Testis (tissue), 3 donors: ENCODE measurements around the gene ACSF2. TPM values are rescaled to one million over a fixed set of nuclear protein-coding genes. Genes with fewer than 3 reads are reported as not detected.

Source experiments
- DNase-seq: peaks from one replicate; pipeline ENCODE4 v3.0.0-alpha.2; 2019
- H3K27ac ChIP-seq, 2 donors: fragments of 200-600 bp; sonication (generic); one replicate each; pipeline ENCODE4 v1.5.1; 2019
- H3K27me3 ChIP-seq: fragments of 200-600 bp; sonication (generic); one replicate; pipeline ENCODE4 v1.5.1; 2019
- H3K36me3 ChIP-seq: fragments of 200-600 bp; sonication (generic); one replicate; pipeline ENCODE4 v1.5.1; 2017; ENCODE audit warnings: low read depth; ENCODE audit errors: missing control alignments
- H3K4me1 ChIP-seq: fragments of 200-600 bp; sonication (generic); one replicate; pipeline ENCODE4 v1.5.1; 2019
- H3K4me3 ChIP-seq, 2 donors: fragments of 200-600 bp; sonication (generic); one replicate each; pipeline ENCODE4 v1.5.1; 2017 to 2019
- H3K9me3 ChIP-seq: fragments of 200-600 bp; sonication (generic); one replicate; pipeline ENCODE4 v1.5.1; 2017
- CTCF ChIP-seq, 3 experiments: fragments of 450-650 bp in 2 of 3; fragments of 200-600 bp in 1 of 3; sonication (generic) in 1 of 3; IDR thresholded peaks; one replicate each; pipeline ENCODE4 v1.5.1; 2016 to 2019; ENCODE audit warnings: antibody characterized with exemption in 3 of 3, mild to moderate bottlenecking in 2 of 3, moderate library complexity in 1 of 3
- POLR2A ChIP-seq: fragments of 450-650 bp; IDR thresholded peaks from one replicate; pipeline ENCODE4 v1.6.1; 2017; ENCODE audit warnings: antibody characterized with exemption, mild to moderate bottlenecking, moderate library complexity
- WGBS, 2 donors: methylation state at CpG; one replicate each; pipeline ENCODE4 v1.1.5; 2018; 5-methylcytosine and 5-hydroxymethylcytosine counted together
- intact Hi-C: fragments of 100-400 bp; cut with DNase I; formaldehyde crosslinking; loops from one replicate; pipeline ENCODE4 v1.15.1; 2023; ENCODE audit warnings: low total_unique reads
- polyA plus RNA-seq: library from polyadenylated mRNA; stranded (reverse); fragments of 350-450 nt; fragmentation: Illumina TruSeq; extraction: RNeasy Lipid Tissue Mini Kit (QIAGEN cat#74804); gene quantifications from one replicate; pipeline ENCODE4 v1.2.3, GENCODE V29; 2014; ENCODE audit warnings: low read depth, low replicate concordance; ENCODE audit not compliant: insufficient read depth
- total RNA-seq, 2 donors: library from RNA; depleted of rRNA; stranded (reverse); fragments of >200 nt; gene quantifications; one replicate each; pipeline ENCODE4 v1.2.3, GENCODE V29; 2016

The ACSF2 gene
- total and polyA plus RNA-seq, 3 donors from 2014 or later, result 37.7 to 60.1 (median 39.4) TPM

- H3K4me1 ChIP-seq, result peaks cover 17% of the 10 kb centered on the region
- no peak for DNase-seq
- intact Hi-C loops, result loop anchor here (10.0 kb wide), 1 partner anchor 102 kb away; the partner anchor contains the start of genes EME1 and MRPL27
- H3K36me3 ChIP-seq, result no peaks in the 10 kb centered on the region
- H3K9me3 ChIP-seq, result no peaks in the 10 kb centered on the region
- WGBS, 2 donors, result 68 to 75% methylated on average over 18 of the region's 18 CpGs
- H3K27ac ChIP-seq, result no peak overlapping the region
- no peak overlapping the region for H3K4me3 ChIP-seq
- H3K27me3 ChIP-seq, result no peaks in the 10 kb centered on the region
- TF ChIP-seq POLR2A (no peak), CTCF (IDR thresholded peaks at IDR 0.05) (no peak)
Observed at GRCh38 chr17:50476545-50477315, 50.7 kb downstream of the ACSF2 start.

DNA sequence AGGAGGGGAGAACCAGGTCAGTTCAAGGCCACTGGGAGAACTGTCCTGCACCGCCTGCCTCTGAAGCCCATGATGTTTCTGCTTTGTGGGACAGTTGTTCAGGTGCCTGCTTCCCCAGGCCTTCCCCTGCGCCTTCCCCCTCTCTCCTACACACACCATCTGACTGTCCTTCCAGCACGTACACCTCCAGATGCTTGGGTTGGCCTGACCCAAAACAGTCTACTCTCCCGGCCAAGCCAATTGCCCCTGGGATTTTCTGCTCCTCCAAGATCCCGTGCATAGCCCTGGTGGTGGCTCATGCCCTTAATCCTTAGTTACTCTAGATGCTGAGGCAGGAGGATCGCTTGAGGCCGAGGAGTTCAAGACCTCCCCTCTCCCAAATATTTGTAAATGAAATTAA lies 52.0 kb downstream of the ACSF2 start:
- no peak for TF ChIP-seq POLR2A
- TF ChIP-seq CTCF (IDR thresholded peaks at IDR 0.05), result peak in 1 of 3 experiments; percentile 12
- Histone ChIP-seq H3K27me3 (no peaks in the 10 kb centered on the region), H3K4me1 (peaks cover 22% of the 10 kb centered on the region), H3K9me3 (no peaks in the 10 kb centered on the region), H3K4me3 (peak overlapping the region; percentile 78 to 79), H3K36me3 (no peaks in the 10 kb centered on the region), H3K27ac (peak overlapping the region; percentile 85 to 93)
- WGBS, 2 donors, result 30 to 49% methylated on average over 6 to 7 of the region's 7 CpGs
- peak; percentile 48 for DNase-seq
- intact Hi-C loops, result loop anchor here (10.0 kb wide), 1 partner anchor 103 kb away; the partner anchor contains the start of genes EME1 and MRPL27

DNA sequence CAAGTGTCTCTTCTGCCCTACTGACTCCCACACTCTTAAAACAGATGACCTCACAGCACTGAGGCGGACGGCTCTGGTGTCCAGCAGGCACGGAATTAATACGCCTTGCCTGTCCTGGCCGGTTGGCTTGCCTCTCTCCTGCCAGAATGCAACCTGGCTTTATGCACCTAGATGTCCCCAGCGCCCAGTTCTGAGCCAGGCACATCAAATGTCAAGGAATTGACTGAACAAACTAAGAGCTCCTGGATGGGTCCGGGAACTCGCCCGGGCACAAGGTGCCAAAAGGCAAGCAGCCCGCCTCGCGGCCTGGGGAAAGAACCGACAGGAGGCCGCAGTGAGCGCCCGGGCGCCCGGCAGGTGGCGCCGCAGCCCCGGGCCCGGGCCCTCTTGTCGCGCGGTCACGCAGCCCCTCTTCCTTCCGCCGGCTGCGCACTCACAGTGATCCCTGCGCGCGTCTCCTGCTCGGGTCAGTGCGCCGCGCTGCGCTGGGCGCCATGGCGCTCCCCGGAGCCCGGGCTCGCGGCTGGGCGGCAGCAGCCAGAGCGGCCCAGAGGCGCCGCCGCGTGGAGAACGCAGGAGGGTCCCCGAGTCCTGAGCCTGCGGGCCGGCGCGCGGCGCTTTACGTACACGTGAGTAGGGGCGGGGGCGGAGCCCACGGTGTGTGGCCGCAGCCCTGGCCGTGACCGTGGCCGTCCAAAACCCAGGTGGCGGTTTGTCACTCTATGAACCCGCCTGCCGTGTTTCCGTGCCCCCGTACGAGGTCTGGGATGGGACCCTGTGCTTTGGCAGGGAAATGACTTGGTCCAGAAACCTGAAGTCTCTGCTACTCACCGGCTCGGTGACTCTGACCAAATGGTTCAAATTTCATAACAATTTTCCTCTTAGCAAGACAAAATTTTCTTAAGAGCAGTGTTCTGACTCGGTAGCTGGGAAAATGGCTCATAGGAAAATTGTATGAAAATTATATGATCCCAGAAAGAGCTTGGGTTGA lies 52.7 kb downstream of the ACSF2 start, which contains the start of gene RSAD1:
Gene RSAD1 (plus strand): TSS at position 470 of the 991 bp plus-strand sequence. CDS start 25 bp downstream, at position 495.
- WGBS, 2 donors, result 0 to 1% methylated on average over 32 to 61 of the region's 75 CpGs
- no peaks in the 10 kb centered on the region for H3K27me3 ChIP-seq
- peak within 1 kb of the TSS; percentile 85 to 93 for H3K27ac ChIP-seq
- H3K36me3 ChIP-seq, result no peaks in the 10 kb centered on the region
- H3K9me3 ChIP-seq, result no peaks in the 10 kb centered on the region
- peak within 1 kb of the TSS; percentile 78 to 79 for H3K4me3 ChIP-seq
- peak; percentile 85 to 95 (median 91) for TF ChIP-seq CTCF (IDR thresholded peaks at IDR 0.05)
- TF ChIP-seq POLR2A, result no peak
- peak; percentile 90 for DNase-seq
- H3K4me1 ChIP-seq, result peaks cover 22% of the 10 kb centered on the region
- intact Hi-C loops, result loop anchor here (10.0 kb wide), 1 partner anchor 104 kb away; the partner anchor contains the start of genes EME1 and MRPL27

DNA sequence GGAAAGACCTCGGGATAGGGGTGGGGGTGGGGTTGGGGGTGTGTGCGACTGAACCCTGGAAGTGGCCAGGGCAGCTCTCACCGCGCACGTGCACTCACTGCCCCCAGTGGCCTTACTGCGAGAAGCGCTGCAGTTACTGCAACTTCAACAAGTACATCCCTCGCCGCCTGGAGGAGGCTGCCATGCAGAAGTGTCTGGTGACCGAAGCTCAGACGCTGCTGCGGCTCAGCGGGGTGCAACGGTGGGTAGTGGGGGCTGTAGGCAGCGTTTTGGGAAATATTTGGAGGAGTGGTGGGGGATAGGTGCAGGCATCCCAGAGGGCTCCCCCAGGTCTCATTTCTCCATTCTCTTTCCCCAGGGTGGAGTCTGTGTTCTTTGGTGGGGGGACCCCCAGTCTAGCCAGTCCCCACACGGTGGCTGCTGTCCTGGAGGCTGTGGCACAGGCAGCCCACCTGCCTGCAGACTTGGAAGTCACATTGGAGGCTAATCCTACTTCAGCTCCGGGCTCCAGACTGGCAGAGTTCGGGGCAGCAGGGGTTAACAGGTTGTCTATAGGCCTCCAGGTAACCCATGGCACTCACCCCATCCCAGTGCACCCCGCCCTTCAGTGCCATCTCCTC lies 53.6 kb downstream of the ACSF2 start:
- no peaks in the 10 kb centered on the region for H3K9me3 ChIP-seq
- peak; percentile 91 for DNase-seq
- H3K4me3 ChIP-seq, result peak overlapping the region; percentile 78 to 79
- peaks cover 22% of the 10 kb centered on the region for H3K4me1 ChIP-seq
- H3K36me3 ChIP-seq, result no peaks in the 10 kb centered on the region
- intact Hi-C loops, result loop anchor here (5.0 to 10.0 kb wide), 3 partner anchors 63 to 145 kb away; partner anchors contain the start of genes EME1 and MRPL27
- H3K27me3 ChIP-seq, result no peaks in the 10 kb centered on the region
- WGBS, 2 donors, result 10 to 13% methylated on average over 15 to 19 of the region's 19 CpGs
- H3K27ac ChIP-seq, result peak overlapping the region; percentile 85 to 93
- TF ChIP-seq CTCF (IDR thresholded peaks at IDR 0.05) (peak; percentile 24 to 53 (median 42)), POLR2A (no peak)
